Measurements from ENCODE around the gene FAM186B. TPM values are rescaled to one million over a fixed set of nuclear protein-coding genes. Genes with fewer than 3 reads are reported as not detected.
A peak's percentile ranks its signal among the peaks of the same experiment; 100 is the strongest.

The FAM186B gene
- total RNA-seq, 1 experiment from 2014 or later: 0.46 TPM

- Histone ChIP-seq H3K18ac (ENCODE audit: insufficient read length, low read depth, low read length) (no peak overlapping the region), H4K5ac (ENCODE audit: insufficient read length, low read depth, low read length) (no peak overlapping the region), H3K9ac (ENCODE audit: extremely low read depth, insufficient read length, low read length) (no peak overlapping the region), H2AFZ (ENCODE audit: low read length) (no peak overlapping the region), H2AK5ac (ENCODE audit: insufficient read length, low read length) (no peak overlapping the region), H2BK20ac (ENCODE audit: low read depth, low read length, poor library complexity, severe bottlenecking) (no peak overlapping the region), H2BK120ac (ENCODE audit: low read depth, low read length, poor library complexity, severe bottlenecking) (no peak overlapping the region), H3K56ac (ENCODE audit: insufficient read length, low read depth, low read length) (no peak overlapping the region), H3K9me3 (ENCODE audit: control insufficient read depth, low read depth, low read length) (no peaks in the 10 kb centered on the region), H3K79me1 (ENCODE audit: insufficient read depth, low read depth, low read length, poor library complexity, severe bottlenecking) (no peaks in the 10 kb centered on the region), H3K27ac (ENCODE audit: insufficient read length, low read depth, low read length) (no peak overlapping the region), H2BK5ac (ENCODE audit: insufficient read length, low read length) (no peak overlapping the region), H3K14ac (ENCODE audit: insufficient read depth, low read length) (no peak overlapping the region), H4K91ac (ENCODE audit: insufficient read length, low read depth, low read length) (no peak overlapping the region), H2BK15ac (ENCODE audit: low read depth, low read length) (no peak overlapping the region), H3K23me2 (ENCODE audit: insufficient read length, low read depth, low read length, poor library complexity, severe bottlenecking) (no peaks in the 10 kb centered on the region), H3K4me2 (ENCODE audit: insufficient read depth, insufficient read length, low read length) (peak overlapping the region; percentile 17), H3K23ac (ENCODE audit: insufficient read length, low read depth, low read length) (no peak overlapping the region), H3K4me1 (ENCODE audit: insufficient read depth, low read length) (no peaks in the 10 kb centered on the region), H4K20me1 (ENCODE audit: control insufficient read depth, insufficient read depth, insufficient read length) (peaks cover 3% of the 10 kb centered on the region), H3K27me3 (ENCODE audit: insufficient read depth, low read length) (no peaks in the 10 kb centered on the region), H3T11ph (ENCODE audit: low read length) (no peak overlapping the region), H3K4ac (ENCODE audit: low read depth, low read length) (no peak overlapping the region), H4K8ac (replicated peaks; ENCODE audit: insufficient read length, low read depth, low read length) (no peak overlapping the region), H3K79me2 (ENCODE audit: insufficient read depth, low read length) (no peaks in the 10 kb centered on the region), H2BK12ac (ENCODE audit: insufficient read length, low read depth, low read length) (no peak overlapping the region)
- TF ChIP-seq CTCF (conservative IDR thresholded peaks at IDR 0.05): peak; percentile 92
- Mint-ChIP-seq H3K27me3 (ENCODE audit: low read depth) (peaks cover 2% of the 10 kb centered on the region; the same call in 1 of the 2 replicates), H3K9me3 (no peaks in the 10 kb centered on the region), H3K27ac (no peak overlapping the region), H3K4me1 (peaks cover 9 to 13% of the 10 kb centered on the region in 2 experiments), H3K36me3 (ENCODE audit: insufficient read depth in 1 of 3, low read depth in 3 of 3) (peaks cover 4 to 6% (median 4%) of the 10 kb centered on the region in 3 experiments; a peak in 5 of 7 replicates), H3K4me3 (peak overlapping the region in 1 of 2 experiments; percentile 34; a peak in 1 of 5 replicates)
- peak; percentile 96 for DNase-seq
- WGBS (ENCODE audit: extremely low coverage, insufficient read length, low lambda C conversion rate): no CpG with 5 or more reads among the region's 8 CpGs
Measured at GRCh38 chr12:49580572-49581535, 24.6 kb downstream of the FAM186B start.
